HEK293 (cell line): ENCODE results near the gene ACTR8.

Source experiments
- CTCF ChIP-seq: fragments of 450-650 bp; formaldehyde crosslinking; IDR thresholded peaks from 2 replicates; pipeline ENCODE4 v1.5.1; 2016; ENCODE audit warnings: missing biosample characterization, missing genetic modification characterization
- HOXA7 ChIP-seq: sonication (generic); formaldehyde crosslinking; IDR thresholded peaks from 2 replicates; pipeline ENCODE4 v1.8.1; 2022; ENCODE audit warnings: missing genetic modification reagents, borderline replicate concordance
- PBX3 ChIP-seq: sonication (generic); formaldehyde crosslinking; IDR thresholded peaks from 2 replicates; pipeline ENCODE4 v1.8.1; 2022; ENCODE audit warnings: mild to moderate bottlenecking, moderate library complexity, missing genetic modification reagents
- REST ChIP-seq: fragments of 450-650 bp; formaldehyde crosslinking; IDR thresholded peaks from 2 replicates; pipeline ENCODE4 v1.5.1; 2016; ENCODE audit warnings: missing biosample characterization, missing genetic modification characterization
- ZEB2 ChIP-seq: fragments of 450-650 bp; formaldehyde crosslinking; IDR thresholded peaks from 2 replicates; pipeline ENCODE4 v1.5.1; 2016; ENCODE audit warnings: missing biosample characterization, missing genetic modification characterization
- ZNF175 ChIP-seq: fragments of 450-650 bp; formaldehyde crosslinking; IDR thresholded peaks from 2 replicates; pipeline ENCODE4 v1.5.1; 2016; ENCODE audit warnings: missing biosample characterization, missing genetic modification characterization
- ZNF223 ChIP-seq: fragments of 450-650 bp; formaldehyde crosslinking; IDR thresholded peaks from 2 replicates; pipeline ENCODE4 v1.5.1; 2016; ENCODE audit warnings: missing biosample characterization, missing genetic modification characterization
- ZNF280C ChIP-seq: fragments of 450-650 bp; formaldehyde crosslinking; IDR thresholded peaks from 2 replicates; pipeline ENCODE4 v1.5.1; 2016; ENCODE audit warnings: missing biosample characterization, missing genetic modification characterization
- ZSCAN4 ChIP-seq: fragments of 450-650 bp; formaldehyde crosslinking; IDR thresholded peaks from 2 replicates; pipeline ENCODE4 v1.5.1; 2017; ENCODE audit warnings: missing biosample characterization, missing genetic modification characterization

- TF ChIP-seq PBX3 (no peak), CTCF (tag by site-specific recombination) (no peak), HOXA7 (CRISPR knock-in tag) (no peak), ZEB2 (no peak), ZNF223 (tag by site-specific recombination) (no peak), ZNF280C (tag by site-specific recombination) (no peak), ZSCAN4 (tag by site-specific recombination) (no peak), REST (no peak), ZNF175 (tag by site-specific recombination) (no peak)
Observed at GRCh38 chr3:53858096-53858741, 23.7 kb downstream of the ACTR8 start.
